ENCODE measurements around the gene FRMPD1.
"Not testable (repeated sequence)": the region's sequence is repeated elsewhere in the genome, so short reads cannot be mapped to it uniquely, and the experiment has no call there.

FRMPD1 gene, protein sequence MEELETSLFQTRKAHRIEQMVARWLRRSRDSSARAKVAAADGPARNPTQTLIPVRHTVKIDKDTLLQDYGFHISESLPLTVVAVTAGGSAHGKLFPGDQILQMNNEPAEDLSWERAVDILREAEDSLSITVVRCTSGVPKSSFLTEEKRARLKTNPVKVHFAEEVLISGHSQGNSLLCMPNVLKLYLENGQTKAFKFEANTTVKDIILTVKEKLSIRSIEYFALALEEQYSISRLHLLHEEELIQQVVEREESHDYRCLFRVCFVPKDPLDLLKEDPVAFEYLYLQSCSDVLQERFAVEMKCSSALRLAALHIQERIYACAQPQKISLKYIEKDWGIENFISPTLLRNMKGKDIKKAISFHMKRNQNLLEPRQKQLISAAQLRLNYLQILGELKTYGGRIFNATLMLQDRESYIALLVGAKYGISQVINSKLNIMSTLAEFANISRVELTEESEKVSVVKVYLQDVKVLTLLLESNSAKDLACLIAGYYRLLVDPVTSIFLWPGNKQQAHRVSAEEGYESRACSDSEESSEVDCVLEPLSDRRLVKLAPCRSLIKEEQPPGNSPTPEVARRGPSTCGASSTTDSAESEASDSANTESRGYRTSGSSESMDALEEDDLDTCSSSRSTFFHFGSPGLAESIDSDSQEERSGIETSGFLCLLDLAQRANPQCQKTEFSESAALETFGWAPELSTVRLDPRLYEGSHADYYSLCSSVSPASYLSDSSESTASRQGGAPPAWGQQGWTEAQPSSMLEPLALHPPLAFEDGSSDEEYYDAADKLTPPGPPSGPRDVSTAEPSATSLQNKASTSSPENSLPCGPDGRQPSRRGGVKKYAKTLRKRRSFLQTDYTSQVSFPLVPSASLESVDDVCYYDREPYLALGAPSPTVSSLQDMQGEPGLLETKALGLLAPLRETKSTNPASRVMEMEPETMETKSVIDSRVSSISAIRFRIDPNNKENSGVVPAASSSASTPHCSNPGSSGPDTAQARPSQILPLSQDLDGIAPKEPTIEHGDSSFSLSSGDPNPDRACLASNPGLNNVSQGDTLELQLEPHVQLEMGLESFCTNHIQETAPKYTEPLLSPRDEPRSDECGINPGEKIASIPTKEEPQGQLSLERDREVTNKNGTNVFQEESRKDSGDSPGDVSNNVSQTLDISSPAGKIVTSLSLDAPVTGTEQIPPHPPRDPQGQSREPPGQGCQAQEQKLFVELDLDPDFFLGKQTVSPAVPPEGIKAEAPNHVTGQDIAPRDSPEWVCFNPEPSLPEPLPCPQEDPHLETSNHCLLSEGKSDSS (N-terminal part only)

DNA sequence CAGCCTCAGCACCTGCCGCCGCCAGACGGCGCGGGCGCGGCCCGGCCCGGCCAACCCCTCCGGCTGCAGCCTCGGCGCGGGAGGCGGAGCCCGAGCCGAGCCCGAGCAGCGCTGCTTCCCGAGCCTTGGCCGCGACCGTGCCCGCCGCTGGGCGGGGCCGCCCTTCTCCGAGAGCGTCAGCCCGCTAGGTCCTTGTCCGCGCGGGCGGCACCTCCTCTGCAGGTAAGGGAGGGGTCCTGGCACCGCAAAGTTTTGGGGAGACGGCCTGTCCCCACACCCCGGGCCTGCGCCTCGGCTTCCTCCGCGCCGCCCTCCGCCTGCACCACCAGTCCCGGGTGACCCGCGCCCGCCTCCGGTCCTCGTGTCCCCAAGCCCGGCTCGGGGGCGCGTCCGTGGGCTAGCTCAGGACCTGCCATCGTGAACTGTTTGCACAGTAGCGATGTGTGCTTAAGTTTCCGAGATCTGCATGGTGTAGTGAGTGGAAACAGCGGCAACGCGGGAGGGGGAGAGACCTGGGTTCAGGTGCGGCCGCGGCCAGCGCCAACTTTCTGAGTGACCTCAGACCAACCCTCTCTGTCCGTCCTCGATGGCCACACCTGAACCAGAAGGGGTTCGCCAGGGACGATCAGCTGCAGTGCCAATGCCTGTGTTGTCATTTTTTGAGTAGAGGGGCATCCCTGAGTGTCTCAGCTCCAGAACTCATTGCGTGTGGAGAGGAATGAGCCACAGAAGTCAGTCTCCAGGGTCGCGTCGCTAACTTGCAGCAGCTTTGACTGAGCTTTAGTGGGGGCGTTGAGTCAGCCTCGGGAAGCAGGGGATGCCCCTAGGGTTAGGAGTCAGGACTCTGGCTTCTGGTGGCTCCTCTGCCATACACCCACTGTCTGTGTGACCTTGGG is at the start of gene FRMPD1:
Gene FRMPD1, plus strand, starts transcription at position 82 of the 896 bp plus-strand sequence. CDS start 41,688 bp downstream, outside the sequence.
- DNase-seq (ENCODE audit: low spot score), result peak; percentile 86
- TF ChIP-seq, protein P1, sequence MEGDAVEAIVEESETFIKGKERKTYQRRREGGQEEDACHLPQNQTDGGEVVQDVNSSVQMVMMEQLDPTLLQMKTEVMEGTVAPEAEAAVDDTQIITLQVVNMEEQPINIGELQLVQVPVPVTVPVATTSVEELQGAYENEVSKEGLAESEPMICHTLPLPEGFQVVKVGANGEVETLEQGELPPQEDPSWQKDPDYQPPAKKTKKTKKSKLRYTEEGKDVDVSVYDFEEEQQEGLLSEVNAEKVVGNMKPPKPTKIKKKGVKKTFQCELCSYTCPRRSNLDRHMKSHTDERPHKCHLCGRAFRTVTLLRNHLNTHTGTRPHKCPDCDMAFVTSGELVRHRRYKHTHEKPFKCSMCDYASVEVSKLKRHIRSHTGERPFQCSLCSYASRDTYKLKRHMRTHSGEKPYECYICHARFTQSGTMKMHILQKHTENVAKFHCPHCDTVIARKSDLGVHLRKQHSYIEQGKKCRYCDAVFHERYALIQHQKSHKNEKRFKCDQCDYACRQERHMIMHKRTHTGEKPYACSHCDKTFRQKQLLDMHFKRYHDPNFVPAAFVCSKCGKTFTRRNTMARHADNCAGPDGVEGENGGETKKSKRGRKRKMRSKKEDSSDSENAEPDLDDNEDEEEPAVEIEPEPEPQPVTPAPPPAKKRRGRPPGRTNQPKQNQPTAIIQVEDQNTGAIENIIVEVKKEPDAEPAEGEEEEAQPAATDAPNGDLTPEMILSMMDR (IDR thresholded peaks at IDR 0.05; ENCODE audit: extremely low read depth, missing control alignments), result no peak

DNA sequence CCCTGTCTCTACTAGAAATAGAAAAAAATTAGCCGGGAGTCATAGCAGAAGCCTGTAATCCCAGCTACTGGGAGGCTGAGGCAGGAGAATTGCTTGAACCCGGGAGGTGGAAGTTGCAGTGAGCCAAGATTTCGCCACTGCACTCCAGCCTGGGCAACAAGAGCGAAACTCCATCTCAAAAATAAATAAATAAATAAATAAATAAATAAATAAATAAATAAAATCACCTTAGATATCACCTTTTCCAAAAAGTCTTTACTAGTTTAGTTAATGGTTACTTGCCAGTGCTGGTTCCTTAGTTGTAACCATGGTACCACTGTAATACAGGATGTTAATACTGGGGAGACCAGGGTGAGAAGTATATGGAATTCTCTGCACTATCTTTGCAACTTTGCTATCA is 48.7 kb upstream of the FRMPD1 start:
- not testable (repeated sequence) for DNase-seq (ENCODE audit: low spot score)

DNA sequence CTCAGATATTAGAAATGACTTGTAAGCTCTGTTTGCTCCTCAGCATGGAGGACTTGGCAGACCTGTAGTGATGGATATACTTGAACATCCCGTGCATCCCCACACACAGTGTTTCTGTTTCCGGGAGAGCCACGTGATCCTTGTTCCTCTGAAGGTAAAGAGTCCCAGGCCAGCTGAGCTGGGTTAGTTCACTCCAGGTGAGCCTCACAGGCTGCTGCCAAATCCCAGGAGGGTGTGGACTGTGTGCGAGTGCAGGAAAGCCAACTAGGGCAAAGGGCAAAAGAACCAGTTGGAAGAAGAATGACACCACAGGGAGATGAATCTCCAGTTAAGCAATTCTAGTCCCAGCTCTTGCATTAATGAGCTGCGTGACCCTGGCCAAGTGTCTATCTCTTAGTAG is 47.9 kb upstream of the FRMPD1 start:
- no peak for DNase-seq (ENCODE audit: low spot score)
- TF ChIP-seq, protein P1 (IDR thresholded peaks at IDR 0.05; ENCODE audit: extremely low read depth, missing control alignments), result no peak

DNA sequence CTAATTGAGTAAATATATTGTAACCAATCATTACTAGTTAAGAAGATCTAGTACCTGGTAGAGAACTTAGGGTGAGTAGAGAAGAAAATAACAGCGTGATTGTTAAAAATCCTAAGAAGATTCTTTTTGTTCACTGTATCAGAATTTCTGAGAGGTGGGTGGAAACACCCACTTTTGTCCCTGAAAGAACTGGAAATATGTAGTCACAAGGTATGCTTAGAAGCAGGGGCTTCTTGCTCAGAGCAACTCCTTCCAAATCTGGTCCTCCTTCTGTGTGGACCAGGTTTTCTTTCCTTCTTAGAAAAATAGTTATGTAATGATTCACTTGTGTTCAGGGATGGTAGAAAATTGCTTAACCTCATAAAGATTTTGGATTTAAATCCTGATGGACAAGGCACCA is 46.5 kb upstream of the FRMPD1 start:
- no peak for DNase-seq (ENCODE audit: low spot score)
- TF ChIP-seq, protein P1 (IDR thresholded peaks at IDR 0.05; ENCODE audit: extremely low read depth, missing control alignments), result no peak

DNA sequence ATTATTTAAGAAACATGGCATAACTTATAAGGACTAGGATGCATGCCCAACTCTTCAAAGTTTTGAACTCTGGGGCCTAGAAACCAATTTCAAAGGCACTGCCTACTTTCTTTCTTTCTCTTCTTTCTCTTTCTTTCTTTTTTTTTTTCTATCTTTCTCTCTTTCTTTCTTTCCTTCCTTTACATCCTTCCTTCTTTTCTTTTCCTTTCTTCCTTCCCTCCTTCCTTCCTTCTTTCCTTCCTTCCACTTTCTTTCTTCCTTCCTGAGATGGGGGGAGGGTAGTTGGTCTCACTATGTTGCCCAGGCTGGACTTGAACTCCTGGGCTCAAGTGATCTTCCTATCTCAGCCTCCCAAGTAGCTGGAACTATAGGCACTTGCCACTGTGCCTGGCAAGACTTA is 42.5 kb upstream of the FRMPD1 start:
- no peak for DNase-seq (ENCODE audit: low spot score)
- TF ChIP-seq, protein P1 (IDR thresholded peaks at IDR 0.05; ENCODE audit: extremely low read depth, missing control alignments), result no peak

DNA sequence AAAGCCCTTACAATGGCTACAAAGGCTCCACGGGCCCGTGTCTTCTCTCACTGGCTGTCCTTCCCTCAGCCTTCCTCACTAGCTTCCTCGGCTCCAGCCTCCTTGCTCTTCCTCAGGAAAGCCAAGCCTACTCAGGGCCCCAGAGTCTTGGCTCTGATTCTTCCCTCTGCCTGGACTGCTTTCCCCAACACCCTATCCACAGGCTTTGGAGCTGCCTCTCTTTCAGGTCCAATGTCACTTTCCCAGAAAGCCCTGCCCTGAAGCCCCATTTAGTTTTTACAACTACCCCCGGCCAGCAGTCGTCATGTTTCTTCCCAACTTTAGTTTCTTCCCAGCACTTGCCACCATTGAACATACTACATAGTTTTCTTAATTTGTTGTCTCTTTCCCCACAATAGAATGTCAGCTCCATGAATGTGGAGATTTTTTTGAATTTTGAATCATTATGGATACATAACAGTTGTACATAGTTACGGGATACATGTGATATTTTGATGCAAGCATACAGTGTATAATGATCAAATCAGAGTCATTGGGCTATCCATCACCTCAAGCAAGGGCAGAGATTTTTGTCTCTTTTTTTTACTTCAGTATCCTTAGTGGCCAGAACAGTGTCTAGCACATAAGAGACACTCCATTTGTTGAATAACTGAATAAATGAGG is 40.9 kb upstream of the FRMPD1 start:
- TF ChIP-seq, protein P1 (IDR thresholded peaks at IDR 0.05; ENCODE audit: extremely low read depth, missing control alignments), result no peak
- DNase-seq (ENCODE audit: low spot score), result no peak

All from GM20000 (cell line).